GM10248 (cell line): ENCODE data around the gene RIOX2.
"Not testable (repeated sequence)": the region's sequence is repeated elsewhere in the genome, so short reads cannot be mapped to it uniquely, and the experiment has no call there.

Experiments used
- CTCF ChIA-PET: fragments of 300-600 bp; sonication (Branson Sonifier 250); formaldehyde crosslinking; extraction: SDS; loops from one replicate; lab custom pipeline; 2021; ENCODE audit warnings: antibody characterized with exemption; lab: Yijun Ruan, JAX
- POLR2A ChIA-PET: fragments of 350-650 bp; sonication (Branson Sonifier 250); formaldehyde crosslinking; extraction: SDS; loops from one replicate; lab custom pipeline; 2020; ENCODE audit warnings: antibody characterized with exemption; lab: Yijun Ruan, JAX
- DNase-seq: peaks from one replicate; pipeline ENCODE4 v3.0.0; 2012; ENCODE audit errors: extremely low spot score
- CTCF ChIP-seq: IDR thresholded peaks from 2 replicates; pipeline ENCODE4 v1.5.1; 2012; ENCODE audit warnings: mild to moderate bottlenecking, low read depth; ENCODE audit errors: extremely low read depth, missing control alignments, control extremely low read depth

RIOX2 gene

DNA sequence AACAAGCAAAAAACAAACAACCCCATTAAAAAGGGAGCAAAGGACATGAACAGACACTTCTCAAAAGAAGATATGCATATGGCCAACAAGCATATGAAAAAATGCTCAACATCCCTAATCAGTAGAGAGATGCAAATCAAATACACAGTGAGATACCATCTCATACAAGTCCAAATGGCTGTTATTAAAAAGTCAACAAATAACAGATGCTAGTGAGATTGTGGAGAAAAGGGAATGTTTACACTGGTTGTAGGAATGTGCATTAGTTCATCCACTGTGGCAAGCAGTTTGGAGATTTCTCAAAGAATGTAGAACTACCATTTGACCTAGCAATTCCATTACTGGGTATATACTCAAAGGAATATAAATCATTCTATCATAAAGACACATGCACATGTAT lies 44.5 kb downstream of the RIOX2 start:
- no peak for DNase-seq
- no peak for TF ChIP-seq CTCF
- CTCF ChIA-PET, result no interaction called here
- POLR2A ChIA-PET, result no interaction called here

GRCh38 chr3:97917813-97918536 lies 54.3 kb downstream of the RIOX2 start:
- no peak for TF ChIP-seq CTCF
- ChIA-PET CTCF (no interaction called here), POLR2A (no interaction called here)
- no peak for DNase-seq

GRCh38 chr3:97916576-97916975 lies 55.7 kb downstream of the RIOX2 start:
- ChIA-PET CTCF (no interaction called here), POLR2A (no interaction called here)
- no peak for DNase-seq
- no peak for TF ChIP-seq CTCF

GRCh38 chr3:97914388-97914787 lies 57.8 kb downstream of the RIOX2 start:
- DNase-seq, result no peak
- CTCF ChIA-PET, result interaction anchor here (1.0 to 1.7 kb wide), 3 partner anchors 10 to 13 kb away, joined by 3 to 5 read pairs (median 4); no protein-coding TSS in a partner anchor
- POLR2A ChIA-PET, result no interaction called here
- TF ChIP-seq CTCF, result no peak

DNA sequence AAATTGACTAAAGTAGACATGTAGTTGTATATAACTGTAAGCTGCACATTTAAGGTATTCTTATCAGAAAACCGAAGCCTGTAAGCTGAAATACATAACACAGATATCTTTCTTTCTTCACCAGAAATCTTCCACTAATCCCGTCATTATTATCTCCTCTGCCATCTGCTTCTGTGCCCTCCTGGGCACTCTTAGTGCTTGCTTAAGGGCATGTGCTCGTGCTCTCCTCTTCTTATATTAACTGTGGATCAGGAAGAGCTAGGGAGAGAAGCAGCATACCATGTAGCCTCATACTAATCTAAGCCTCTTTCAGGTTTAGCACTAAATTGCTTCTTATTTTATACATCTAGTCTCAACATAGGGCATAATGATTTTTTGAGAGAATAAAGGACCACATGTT lies 60.8 kb downstream of the RIOX2 start:
- CTCF ChIA-PET, result no interaction called here
- POLR2A ChIA-PET, result no interaction called here
- no peak for TF ChIP-seq CTCF
- DNase-seq, result no peak

DNA sequence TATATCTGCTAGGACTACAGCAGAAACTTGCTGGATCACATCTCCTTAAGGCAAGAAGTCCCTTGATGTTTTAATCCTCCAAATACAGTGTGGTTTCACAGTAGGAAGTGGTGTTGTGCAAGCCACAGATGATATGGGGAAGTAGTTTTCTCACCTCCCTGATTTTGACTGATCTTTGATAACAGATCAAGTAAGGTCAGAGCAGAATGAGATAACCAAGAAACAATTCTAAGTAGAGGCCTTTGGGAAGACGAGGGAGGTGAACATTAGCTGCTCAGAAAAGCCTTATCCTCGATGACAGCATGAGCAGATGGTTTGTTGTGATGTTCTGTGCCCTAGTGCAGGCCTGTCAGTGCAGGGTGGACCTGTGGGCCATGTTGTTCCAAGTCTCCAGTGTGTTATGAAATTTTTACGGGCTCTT lies 61.3 kb downstream of the RIOX2 start:
- CTCF ChIA-PET, result no interaction called here

GRCh38 chr3:97910236-97910831 lies 61.9 kb downstream of the RIOX2 start:
- DNase-seq, CTCF ChIA-PET, POLR2A ChIA-PET: not testable (repeated sequence)

More for the DNA sequence above, 61.3 kb downstream of the RIOX2 start:
- POLR2A ChIA-PET, result no interaction called here
- TF ChIP-seq CTCF, result no peak
- DNase-seq, result peak; percentile 6

- DNase-seq, CTCF ChIA-PET, POLR2A ChIA-PET: not testable (repeated sequence)
These were observed 62.4 kb downstream of the RIOX2 start for GRCh38 chr3:97909830-97910229.
